H9 (cell line): Measurements from ENCODE around the gene SPECC1. TPM values are rescaled to one million over a fixed set of nuclear protein-coding genes. Genes with fewer than 3 reads are reported as not detected.

Experiments used
- DNase-seq: peaks from one replicate; pipeline ENCODE4 v3.0.0-alpha.2; 2017
- H2AFZ ChIP-seq: one replicate; pipeline ENCODE4 v1.6.1; 2013; ENCODE audit warnings: mild to moderate bottlenecking, low read length, control low read depth, moderate library complexity
- H2AK5ac ChIP-seq: 2 replicates; pipeline ENCODE4 v1.6.1; 2013; ENCODE audit warnings: low read length, control low read depth, mixed read lengths; ENCODE audit not compliant: insufficient read length
- H2BK120ac ChIP-seq: one replicate; pipeline ENCODE4 v1.6.1; 2013; ENCODE audit warnings: low read depth, mild to moderate bottlenecking, low read length, control low read depth, inconsistent platforms; ENCODE audit not compliant: poor library complexity, severe bottlenecking
- H2BK12ac ChIP-seq: 2 replicates; pipeline ENCODE4 v1.6.1; 2013; ENCODE audit warnings: low read length, control low read depth, mixed read lengths, low read depth; ENCODE audit not compliant: insufficient read length
- H2BK15ac ChIP-seq: 2 replicates; pipeline ENCODE4 v1.6.1; 2013; ENCODE audit warnings: low read depth, low read length, control low read depth
- H2BK20ac ChIP-seq: one replicate; pipeline ENCODE4 v1.6.1; 2013; ENCODE audit warnings: low read depth, mild to moderate bottlenecking, low read length, control low read depth, inconsistent platforms; ENCODE audit not compliant: poor library complexity, severe bottlenecking
- H2BK5ac ChIP-seq: 2 replicates; pipeline ENCODE4 v1.6.1; 2013; ENCODE audit warnings: low read length, control low read depth, mixed read lengths; ENCODE audit not compliant: insufficient read length
- H3K14ac ChIP-seq: 2 replicates; pipeline ENCODE4 v1.6.1; 2013; ENCODE audit warnings: low read length, control low read depth; ENCODE audit not compliant: insufficient read depth
- H3K18ac ChIP-seq: 2 replicates; pipeline ENCODE4 v1.6.1; 2013; ENCODE audit warnings: low read depth, mild to moderate bottlenecking, mixed read lengths, low read length, control low read depth; ENCODE audit not compliant: insufficient read length
- H3K23ac ChIP-seq: 2 replicates; pipeline ENCODE4 v1.6.1; 2013; ENCODE audit warnings: low read length, control low read depth, mixed read lengths, low read depth; ENCODE audit not compliant: insufficient read length
- H3K23me2 ChIP-seq: 2 replicates; pipeline ENCODE4 v1.6.1; 2013; ENCODE audit warnings: low read depth, mild to moderate bottlenecking, mixed read lengths, low read length, control low read depth; ENCODE audit not compliant: insufficient read length, poor library complexity, severe bottlenecking
- H3K27ac ChIP-seq: 2 replicates; pipeline ENCODE4 v1.5.1; 2013; ENCODE audit warnings: low read length, control low read depth, mixed read lengths, low read depth; ENCODE audit not compliant: insufficient read length
- H3K27me3 ChIP-seq: 2 replicates; pipeline ENCODE4 v1.6.1; 2013; ENCODE audit warnings: low read length, control low read depth, inconsistent platforms; ENCODE audit not compliant: insufficient read depth
- H3K4ac ChIP-seq: 2 replicates; pipeline ENCODE4 v1.6.1; 2013; ENCODE audit warnings: low read depth, mild to moderate bottlenecking, control low read depth, inconsistent platforms, low read length, moderate library complexity
- H3K4me1 ChIP-seq: 2 replicates; pipeline ENCODE4 v1.6.1; 2013; ENCODE audit warnings: low read length, control low read depth, inconsistent platforms; ENCODE audit not compliant: insufficient read depth
- H3K4me2 ChIP-seq: 2 replicates; pipeline ENCODE4 v1.6.1; 2013; ENCODE audit warnings: low read length, control low read depth, mixed read lengths; ENCODE audit not compliant: insufficient read length, insufficient read depth
- H3K56ac ChIP-seq: 2 replicates; pipeline ENCODE4 v1.6.1; 2013; ENCODE audit warnings: low read depth, mild to moderate bottlenecking, mixed read lengths, low read length, control low read depth; ENCODE audit not compliant: insufficient read length
- H3K79me1 ChIP-seq: 2 replicates; pipeline ENCODE4 v1.6.1; 2013; ENCODE audit warnings: low read depth, mild to moderate bottlenecking, moderate library complexity, low read length, control low read depth, inconsistent platforms; ENCODE audit not compliant: insufficient read depth, poor library complexity, severe bottlenecking
- H3K79me2 ChIP-seq: 2 replicates; pipeline ENCODE4 v1.6.1; 2013; ENCODE audit warnings: low read length, control low read depth, inconsistent platforms; ENCODE audit not compliant: insufficient read depth
- H3K9ac ChIP-seq: 2 replicates; pipeline ENCODE4 v1.6.1; 2013; ENCODE audit warnings: low read length, control low read depth, mixed read lengths; ENCODE audit not compliant: insufficient read length; ENCODE audit errors: extremely low read depth
- H3K9me3 ChIP-seq: one replicate; pipeline ENCODE4 v1.6.1; 2013; ENCODE audit warnings: low read depth, low read length, inconsistent platforms; ENCODE audit not compliant: control insufficient read depth
- H3T11ph ChIP-seq: one replicate; pipeline ENCODE4 v1.6.1; 2013; ENCODE audit warnings: mild to moderate bottlenecking, low read length, control low read depth, inconsistent platforms
- H4K20me1 ChIP-seq: one replicate; pipeline ENCODE4 v1.6.1; 2013; ENCODE audit not compliant: control insufficient read depth, insufficient read length, insufficient read depth
- H4K5ac ChIP-seq: 2 replicates; pipeline ENCODE4 v1.6.1; 2013; ENCODE audit warnings: low read depth, mild to moderate bottlenecking, mixed read lengths, low read length, control low read depth; ENCODE audit not compliant: insufficient read length
- H4K8ac ChIP-seq: replicated peaks from 2 replicates; pipeline ENCODE4 v1.6.1; 2013; ENCODE audit warnings: low read length, control low read depth, mixed read lengths, low read depth; ENCODE audit not compliant: insufficient read length
- H4K91ac ChIP-seq: 2 replicates; pipeline ENCODE4 v1.6.1; 2013; ENCODE audit warnings: low read depth, mild to moderate bottlenecking, moderate library complexity, mixed read lengths, low read length, control low read depth; ENCODE audit not compliant: insufficient read length
- H3K27ac Mint-ChIP-seq, 3 experiments: 2 replicates in 2 of 3; 3 replicates in 1 of 3; pipeline ENCODE4 v1.8.0; 2020 to 2021; ENCODE audit warnings: mixed read lengths in 3 of 3, mild to moderate bottlenecking in 1 of 3, moderate library complexity in 1 of 3
- H3K27me3 Mint-ChIP-seq: 2 replicates; pipeline ENCODE4 v1.8.0; 2021; ENCODE audit warnings: low read depth, mild to moderate bottlenecking, moderate library complexity, mixed read lengths
- H3K36me3 Mint-ChIP-seq, 3 experiments: 2 replicates in 2 of 3; 3 replicates in 1 of 3; pipeline ENCODE4 v1.8.0; 2020 to 2021; ENCODE audit warnings: low read depth in 3 of 3, mixed read lengths in 3 of 3; ENCODE audit not compliant: insufficient read depth in 1 of 3
- H3K4me1 Mint-ChIP-seq, 2 experiments: 2 replicates each; pipeline ENCODE4 v1.8.0; 2020; ENCODE audit warnings: mixed read lengths in 2 of 2
- H3K4me3 Mint-ChIP-seq, 2 experiments: 2 replicates in 1 of 2; 3 replicates in 1 of 2; pipeline ENCODE4 v1.8.0; 2020 to 2021; ENCODE audit warnings: mild to moderate bottlenecking in 2 of 2, mixed read lengths in 2 of 2, moderate library complexity in 1 of 2
- H3K9me3 Mint-ChIP-seq, 2 experiments: 2 replicates in 1 of 2; 3 replicates in 1 of 2; pipeline ENCODE4 v1.8.0; 2020; ENCODE audit warnings: mild to moderate bottlenecking in 2 of 2, mixed read lengths in 2 of 2, moderate library complexity in 1 of 2
- WGBS: extraction: QIAGEN DNeasy Blood & Tissue Kit; methylation state at CpG from one replicate; pipeline ENCODE4 v1.1.7; 2013; ENCODE audit warnings: missing lambda C conversion rate, low lambda C conversion rate, mixed read lengths; ENCODE audit not compliant: insufficient read length; ENCODE audit errors: extremely low coverage; 5-methylcytosine and 5-hydroxymethylcytosine counted together
- total RNA-seq: library from RNA; stranded (reverse); gene quantifications from 2 replicates; pipeline ENCODE4 v1.2.1, GENCODE V29; 2021
- TF ChIP-seq, protein P1 (sequence below): fragments of 200-600 bp; sonication (generic); conservative IDR thresholded peaks from 3 replicates; pipeline ENCODE4 v1.8.0; 2021; ENCODE audit warnings: antibody characterized with exemption, mild to moderate bottlenecking

SPECC1 gene
- total RNA-seq, 1 experiment from 2014 or later: 65.7 TPM

DNA sequence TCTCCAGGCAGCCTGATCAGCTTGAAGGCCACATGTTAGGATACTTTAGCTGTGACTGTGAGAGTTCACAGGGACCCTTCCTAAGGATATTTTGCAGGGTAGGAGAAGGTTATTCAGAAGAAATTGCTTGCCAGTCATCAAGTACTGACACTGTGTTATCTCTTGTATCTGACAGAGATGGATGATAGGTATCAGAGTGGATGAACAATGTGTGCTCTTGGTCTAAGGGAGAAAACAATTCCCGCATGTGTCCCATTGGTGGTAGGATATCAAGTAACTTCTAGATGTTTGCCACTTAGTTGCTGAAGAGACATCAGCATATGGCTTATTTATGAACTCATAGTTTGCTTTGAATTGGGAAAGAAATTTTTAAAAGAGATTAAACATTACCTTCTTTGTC is 219.3 kb downstream of the SPECC1 start:
- H3K27me3 Mint-ChIP-seq: no peaks in the 10 kb centered on the region
- no peak overlapping the region for H3K4me3 Mint-ChIP-seq
- Histone ChIP-seq H3K56ac (no peak overlapping the region), H3K4me2 (no peak overlapping the region), H3K79me1 (no peaks in the 10 kb centered on the region), H4K20me1 (peaks cover 3% of the 10 kb centered on the region), H4K5ac (no peak overlapping the region), H3K4me1 (peaks cover 5% of the 10 kb centered on the region; the same call in 1 of the 2 replicates), H3K79me2 (no peaks in the 10 kb centered on the region; the same call in 1 of the 2 replicates), H2AK5ac (no peak overlapping the region), H2BK20ac (no peak overlapping the region), H3K9ac (no peak overlapping the region), H3K23ac (no peak overlapping the region), H3K14ac (no peak overlapping the region), H2BK5ac (no peak overlapping the region), H2AFZ (no peak overlapping the region), H2BK12ac (no peak overlapping the region), H4K8ac (no peak overlapping the region), H2BK15ac (no peak overlapping the region), H3K27ac (no peak overlapping the region), H3T11ph (no peak overlapping the region), H3K4ac (no peak overlapping the region), H3K9me3 (no peaks in the 10 kb centered on the region), H2BK120ac (no peak overlapping the region), H4K91ac (no peak overlapping the region), H3K27me3 (no peaks in the 10 kb centered on the region), H3K23me2 (no peaks in the 10 kb centered on the region), H3K18ac (no peak overlapping the region)
- peaks cover 57 to 59% of the 10 kb centered on the region in 2 experiments for H3K4me1 Mint-ChIP-seq
- H3K27ac Mint-ChIP-seq: 0 out of 7 replicates have a peak overlapping the region, but pooled peaks of 2 of the 3 experiments have one; percentile 11 to 42
- no peaks in the 10 kb centered on the region for H3K9me3 Mint-ChIP-seq
- WGBS: no CpG with 5 or more reads among the region's 1 CpG
- TF ChIP-seq, protein P1, sequence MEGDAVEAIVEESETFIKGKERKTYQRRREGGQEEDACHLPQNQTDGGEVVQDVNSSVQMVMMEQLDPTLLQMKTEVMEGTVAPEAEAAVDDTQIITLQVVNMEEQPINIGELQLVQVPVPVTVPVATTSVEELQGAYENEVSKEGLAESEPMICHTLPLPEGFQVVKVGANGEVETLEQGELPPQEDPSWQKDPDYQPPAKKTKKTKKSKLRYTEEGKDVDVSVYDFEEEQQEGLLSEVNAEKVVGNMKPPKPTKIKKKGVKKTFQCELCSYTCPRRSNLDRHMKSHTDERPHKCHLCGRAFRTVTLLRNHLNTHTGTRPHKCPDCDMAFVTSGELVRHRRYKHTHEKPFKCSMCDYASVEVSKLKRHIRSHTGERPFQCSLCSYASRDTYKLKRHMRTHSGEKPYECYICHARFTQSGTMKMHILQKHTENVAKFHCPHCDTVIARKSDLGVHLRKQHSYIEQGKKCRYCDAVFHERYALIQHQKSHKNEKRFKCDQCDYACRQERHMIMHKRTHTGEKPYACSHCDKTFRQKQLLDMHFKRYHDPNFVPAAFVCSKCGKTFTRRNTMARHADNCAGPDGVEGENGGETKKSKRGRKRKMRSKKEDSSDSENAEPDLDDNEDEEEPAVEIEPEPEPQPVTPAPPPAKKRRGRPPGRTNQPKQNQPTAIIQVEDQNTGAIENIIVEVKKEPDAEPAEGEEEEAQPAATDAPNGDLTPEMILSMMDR: no peak
- H3K36me3 Mint-ChIP-seq: peaks cover 42 to 48% (median 44%) of the 10 kb centered on the region in 3 experiments
- DNase-seq: no peak
